Ammon's horn (tissue), 1 donor: Measurements from ENCODE around the gene ETS1.
A peak's percentile ranks its signal among the peaks of the same experiment; 100 is the strongest.

Experiments
- DNase-seq: peaks from one replicate; pipeline ENCODE4 v3.0.0-alpha.2; 2016; ENCODE audit warnings: low spot score

Gene ETS1, protein sequence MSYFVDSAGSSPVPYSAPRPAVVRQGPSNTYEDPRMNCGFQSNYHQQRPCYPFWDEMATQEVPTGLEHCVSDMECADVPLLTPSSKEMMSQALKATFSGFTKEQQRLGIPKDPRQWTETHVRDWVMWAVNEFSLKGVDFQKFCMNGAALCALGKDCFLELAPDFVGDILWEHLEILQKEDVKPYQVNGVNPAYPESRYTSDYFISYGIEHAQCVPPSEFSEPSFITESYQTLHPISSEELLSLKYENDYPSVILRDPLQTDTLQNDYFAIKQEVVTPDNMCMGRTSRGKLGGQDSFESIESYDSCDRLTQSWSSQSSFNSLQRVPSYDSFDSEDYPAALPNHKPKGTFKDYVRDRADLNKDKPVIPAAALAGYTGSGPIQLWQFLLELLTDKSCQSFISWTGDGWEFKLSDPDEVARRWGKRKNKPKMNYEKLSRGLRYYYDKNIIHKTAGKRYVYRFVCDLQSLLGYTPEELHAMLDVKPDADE

GRCh38 chr11:128587415-128587814, at the start of gene ETS1:
ETS1 (minus strand) TSS chr11:128587558; CDS start chr11:128573130, 14,428 bp downstream.
- no peak for DNase-seq

GRCh38 chr11:128634395-128634794, 47.0 kb upstream of the ETS1 start:
- no peak for DNase-seq

DNA sequence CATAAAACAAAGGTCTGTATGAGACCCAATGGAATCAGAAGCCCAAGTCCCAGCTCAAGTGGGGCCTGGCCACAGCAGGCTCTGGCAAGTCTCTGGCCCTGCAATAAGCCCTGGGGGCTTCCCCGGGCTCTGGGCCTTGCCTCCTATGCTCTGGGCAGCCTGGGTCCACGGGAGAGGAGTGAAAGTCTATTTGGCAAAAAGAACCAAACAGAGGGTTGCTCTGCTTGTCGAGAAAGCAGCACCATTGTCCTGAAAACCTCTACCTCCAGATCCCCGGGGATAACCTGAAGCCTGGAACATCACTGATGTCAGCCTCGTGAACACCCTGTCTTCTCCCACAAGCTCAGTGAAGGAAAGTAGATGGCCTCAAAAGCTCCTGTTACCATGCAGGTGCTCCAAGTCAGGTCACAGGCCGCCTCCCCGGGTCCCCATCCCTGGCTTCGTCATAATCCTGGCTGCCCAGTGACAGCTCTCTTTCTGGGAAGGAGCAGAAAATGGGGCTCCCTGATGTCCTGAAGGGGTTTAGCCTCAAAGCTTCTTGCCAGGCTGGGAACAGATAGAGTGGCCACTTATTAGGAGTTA, 46.1 kb upstream of the ETS1 start:
- DNase-seq = no peak

GRCh38 chr11:128632141-128632791, 44.9 kb upstream of the ETS1 start:
- DNase-seq = peak; percentile 34

DNA sequence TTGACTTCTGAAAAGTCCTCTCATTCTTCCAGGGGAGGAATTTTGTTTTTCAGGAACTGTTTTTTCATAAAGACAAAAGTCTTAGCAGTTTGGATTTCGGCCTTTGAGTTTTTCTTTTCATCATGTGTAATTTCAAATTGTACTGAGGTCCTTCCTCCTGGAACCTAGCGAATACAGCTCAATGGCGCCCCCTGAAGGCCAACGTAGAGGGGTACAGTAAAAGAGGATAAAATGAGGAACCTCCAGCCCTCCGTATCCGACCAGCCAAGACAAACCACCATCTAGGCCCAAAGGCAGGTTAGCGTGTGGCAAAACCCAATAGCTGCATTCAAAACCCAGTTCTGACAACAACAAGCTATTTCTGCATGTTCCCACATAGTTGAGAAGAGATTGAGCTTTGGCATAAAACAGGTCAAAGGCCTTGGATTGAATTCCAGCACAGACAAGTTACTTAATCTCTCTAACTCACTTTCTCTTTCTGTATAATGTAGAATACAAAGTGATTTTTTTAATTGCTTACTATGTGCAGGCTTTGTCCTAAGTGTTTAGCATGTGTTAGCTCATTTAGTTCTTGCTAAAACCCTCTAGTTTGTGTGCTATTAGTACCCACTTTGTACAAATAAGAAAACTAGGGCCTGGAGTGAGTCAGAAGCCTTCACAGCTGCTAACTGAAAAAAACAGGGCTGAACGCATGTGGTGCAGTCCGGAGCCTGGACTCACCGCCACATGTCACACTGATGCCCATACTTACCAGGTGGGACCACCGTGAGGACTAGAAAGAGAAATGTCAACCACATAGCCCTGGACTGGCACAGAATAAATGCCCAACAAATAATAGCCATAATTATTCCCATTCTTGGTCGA, 43.2 kb upstream of the ETS1 start:
- peak; percentile 90 for DNase-seq

DNA sequence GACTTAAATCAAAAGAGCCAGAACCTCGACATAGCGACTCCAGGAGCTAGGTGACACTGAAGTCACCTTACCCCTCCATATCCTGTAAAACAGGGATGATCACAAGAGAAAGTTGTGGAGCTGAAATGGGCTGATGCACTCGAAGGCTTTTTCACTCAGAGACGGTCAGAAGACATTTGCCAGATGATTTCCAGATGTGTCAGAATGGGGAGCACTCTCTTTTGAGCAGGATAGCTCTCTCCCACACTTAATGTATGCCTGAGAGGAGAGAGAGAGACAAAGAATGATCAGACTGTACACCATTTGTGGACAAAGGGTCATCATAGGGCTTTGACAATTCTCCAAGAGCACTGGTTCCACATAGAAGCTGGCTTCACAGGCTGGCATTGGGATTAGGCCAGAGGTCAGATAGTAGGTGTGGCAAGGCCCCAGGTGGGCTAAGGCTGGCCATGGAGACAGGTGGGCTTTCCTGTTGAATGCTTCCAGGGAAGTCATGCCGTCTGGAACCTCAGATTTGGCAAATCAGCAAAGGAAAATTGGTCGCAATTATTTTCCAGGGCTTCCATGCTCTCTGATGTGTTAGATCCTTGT, 42.3 kb upstream of the ETS1 start:
- DNase-seq = no peak

GRCh38 chr11:128628686-128629085, 41.3 kb upstream of the ETS1 start:
- no peak for DNase-seq

DNA sequence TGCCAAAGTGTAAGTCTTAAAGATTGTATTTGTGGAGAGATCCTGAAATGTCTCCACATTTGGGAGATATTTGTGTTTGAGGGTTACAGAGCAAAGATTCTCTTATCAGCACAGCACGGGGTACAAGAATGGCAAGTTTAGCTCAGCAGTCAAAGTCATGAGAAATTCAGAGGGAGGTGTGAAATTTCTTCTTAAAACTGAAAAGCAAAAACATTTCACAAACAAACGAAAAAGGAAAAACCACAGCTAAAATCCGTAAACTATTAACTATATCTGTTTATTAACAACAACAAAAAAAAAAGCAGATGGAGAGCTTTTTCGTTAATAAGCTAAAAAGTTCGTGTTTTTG, 40.9 kb upstream of the ETS1 start:
- no peak for DNase-seq

- DNase-seq = no peak
Measured at GRCh38 chr11:128627666-128628324, 40.4 kb upstream of the ETS1 start.

GRCh38 chr11:128626913-128627665, 39.7 kb upstream of the ETS1 start:
- DNase-seq = no peak

- no peak for DNase-seq
Measured at GRCh38 chr11:128625746-128626145, 38.4 kb upstream of the ETS1 start.

DNA sequence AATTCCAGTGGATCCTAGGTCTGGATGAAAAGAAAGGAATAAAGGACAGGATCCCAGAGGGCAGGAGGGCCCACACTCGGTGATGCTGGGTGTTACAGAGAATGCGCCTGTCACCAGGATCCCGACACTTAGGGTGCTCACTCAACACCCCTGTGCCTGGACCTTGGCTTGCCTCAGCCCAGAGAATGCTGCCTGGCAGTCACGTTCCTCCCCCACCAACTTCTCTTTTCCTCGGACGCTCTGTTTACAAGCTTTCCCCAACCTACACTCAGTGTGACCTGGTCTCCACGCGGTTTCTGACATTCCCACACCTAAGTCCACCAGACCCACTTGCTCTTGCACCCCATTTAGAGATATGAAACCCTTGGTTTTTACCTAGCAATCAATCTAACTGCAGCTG, 38.0 kb upstream of the ETS1 start:
- no peak for DNase-seq

DNA sequence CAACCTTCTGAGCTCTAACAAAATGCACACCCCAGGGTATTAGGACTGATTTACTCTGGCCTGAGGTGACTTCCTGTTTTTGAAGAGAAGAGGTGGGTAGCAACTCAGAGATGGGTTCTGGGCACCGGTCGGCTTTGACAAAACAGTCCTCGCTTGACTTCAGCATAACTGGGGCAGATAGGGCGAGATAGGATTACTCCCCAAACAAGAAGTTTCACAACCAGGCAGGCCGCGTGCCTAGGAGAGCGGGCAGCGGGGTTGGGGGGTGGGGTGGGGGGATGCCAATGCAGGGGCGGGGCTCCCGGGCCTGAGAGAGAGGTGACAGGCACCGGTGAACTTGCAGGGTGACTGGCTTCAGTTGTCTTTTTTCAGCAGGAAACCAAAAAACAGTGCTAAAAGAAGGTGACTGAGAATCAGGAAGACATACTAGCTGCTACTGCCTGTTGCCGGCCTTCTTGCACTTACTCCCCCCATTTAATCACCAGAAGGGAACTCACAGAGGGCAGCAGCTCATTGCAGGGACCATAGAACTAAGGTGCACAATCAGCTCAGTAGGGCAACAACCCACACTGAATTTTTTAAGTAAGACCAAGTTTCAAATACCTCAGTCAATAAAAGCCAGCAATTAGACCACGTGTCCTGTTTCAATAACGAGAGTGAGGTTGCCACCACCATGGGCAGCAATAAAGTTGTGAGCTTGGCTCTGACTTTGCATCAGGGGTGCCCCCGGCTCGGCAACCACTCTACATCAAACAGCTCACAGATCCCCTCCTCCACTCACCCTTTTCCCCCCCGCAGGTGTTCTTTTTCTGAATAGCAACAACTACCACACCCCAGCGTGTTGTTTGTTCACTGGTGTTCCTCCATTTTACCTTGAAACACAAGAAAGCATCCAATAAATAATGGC, 37.2 kb upstream of the ETS1 start:
- DNase-seq = no peak

DNA sequence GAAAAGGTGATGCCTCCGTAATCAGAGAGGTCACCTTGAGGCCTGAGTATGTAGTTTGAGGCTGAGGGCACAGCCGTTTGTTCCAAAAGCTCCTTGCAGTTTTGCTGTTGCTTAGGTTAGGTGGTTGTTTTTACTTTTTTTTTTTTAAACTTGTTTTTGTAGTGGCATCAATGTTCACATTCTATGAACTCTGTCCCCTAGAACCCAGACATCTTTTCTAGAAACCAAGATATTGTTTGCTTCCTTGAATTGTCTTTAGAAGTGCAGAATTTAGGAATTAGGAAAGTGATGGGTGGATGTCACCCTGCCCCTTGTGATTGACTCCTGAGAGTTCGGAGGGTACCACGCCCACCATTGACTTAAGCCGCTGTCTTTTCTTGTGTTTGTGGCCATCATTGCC, 35.7 kb upstream of the ETS1 start:
- DNase-seq = no peak

- DNase-seq = no peak
Measured at GRCh38 chr11:128621601-128622501, 34.5 kb upstream of the ETS1 start.

DNA sequence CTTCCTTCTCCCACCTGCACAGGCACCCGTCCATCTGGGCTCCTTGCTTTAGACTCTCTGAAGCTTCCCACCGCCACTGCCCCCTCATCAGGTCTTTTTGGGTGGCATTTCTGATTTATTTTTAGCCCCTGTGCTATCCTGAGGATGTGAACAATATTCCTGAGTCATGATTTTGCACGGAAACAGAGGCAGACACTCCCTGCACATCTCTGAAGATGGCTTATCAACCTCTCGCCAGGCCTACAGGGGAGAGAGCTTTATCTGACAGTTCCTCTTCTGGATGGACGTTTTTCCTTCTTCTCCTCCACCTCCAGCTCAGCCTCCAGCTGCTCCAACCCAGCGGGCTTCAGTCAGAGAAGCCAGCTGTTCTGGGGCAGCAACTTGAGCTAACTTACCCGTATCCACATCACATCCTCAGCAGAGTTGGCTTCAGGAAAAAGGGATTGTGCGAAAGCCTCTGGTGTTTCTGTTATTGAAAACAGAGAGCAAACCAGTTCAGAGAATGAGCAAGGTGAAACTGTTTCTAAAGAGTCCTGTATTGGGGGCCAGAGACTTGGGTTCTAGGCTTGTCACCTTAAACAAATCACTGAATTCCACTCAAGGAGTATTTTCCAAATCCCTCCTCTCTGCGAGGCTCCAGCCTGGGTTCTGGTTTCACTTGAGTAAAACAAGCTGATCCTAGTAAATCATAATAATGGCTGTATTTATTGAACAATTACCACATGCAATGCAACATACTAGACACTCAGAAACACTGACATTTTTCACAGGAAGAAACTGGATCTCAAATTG, 33.1 kb upstream of the ETS1 start:
- DNase-seq = no peak

- DNase-seq = no peak
Measured at GRCh38 chr11:128619540-128620308, 32.4 kb upstream of the ETS1 start.
